ENCODE results near the gene CLDN9. TPM values are rescaled to one million over a fixed set of nuclear protein-coding genes. Genes with fewer than 3 reads are reported as not detected.

CLDN9 gene
- total and polyA plus RNA-seq, 9 of the 15 experiments (the other 6 are each of a cell fraction or from before 2014, with no cell fraction given) = 0.12 to 0.44 (median 0.22) TPM; not detected in 4

- no peak for TF ChIP-seq NUFIP1 (IDR thresholded peaks at IDR 0.05; ENCODE audit: partially characterized antibody)
- no peak for TF ChIP-seq RBM17 (IDR thresholded peaks at IDR 0.05; ENCODE audit: borderline replicate concordance, low read depth, low read length)
- peak; percentile 85; the same call in 1 of the 2 replicates for TF ChIP-seq TFAP4 (CRISPR knock-in tag; IDR thresholded peaks at IDR 0.05; ENCODE audit: borderline replicate concordance)
- TF ChIP-seq ERF (CRISPR knock-in tag; IDR thresholded peaks at IDR 0.05) = no peak
- TF ChIP-seq CTCFL (IDR thresholded peaks at IDR 0.05; ENCODE audit: borderline replicate concordance, insufficient read depth, low read depth, low read length, poor library complexity, severe bottlenecking) = peak; percentile 94
- no peak for TF ChIP-seq ZNF324 (CRISPR knock-in tag; IDR thresholded peaks at IDR 0.05)
- 0 out of 2 replicates have a peak, but pooled peaks have one; percentile 39 for TF ChIP-seq ETS1 (conservative IDR thresholded peaks at IDR 0.05; ENCODE audit: control insufficient read depth, low read depth, low read length)
- TF ChIP-seq TAL1 (IDR thresholded peaks at IDR 0.05) = no peak
- TF ChIP-seq JUND (IDR thresholded peaks at IDR 0.05; ENCODE audit: borderline replicate concordance, low read depth, low read length) = peak; percentile 64
- TF ChIP-seq JUND (tag; IDR thresholded peaks at IDR 0.05; ENCODE audit: borderline replicate concordance, low read depth, low read length) = no peak; the same call in 2 of the 3 replicates
- no peak for TF ChIP-seq PHF20 (IDR thresholded peaks at IDR 0.05; ENCODE audit: partially characterized antibody)
- peak; percentile 92 for TF ChIP-seq SP1 (CRISPR knock-in tag; IDR thresholded peaks at IDR 0.05)
- TF ChIP-seq E2F6 (IDR thresholded peaks at IDR 0.05; ENCODE audit: borderline replicate concordance in 1 of 2, extremely low read depth in 1 of 2, insufficient read depth in 1 of 2, insufficient read length in 1 of 2, low read depth in 1 of 2, low read length in 1 of 2, poor library complexity in 1 of 2, severe bottlenecking in 1 of 2) = peak in 1 of 2 experiments; percentile 56
- TF ChIP-seq ZBTB7A (IDR thresholded peaks at IDR 0.05; ENCODE audit: borderline replicate concordance, control insufficient read depth, low read depth, low read length) = peak; percentile 43; the same call in 1 of the 2 replicates
- no peak for TF ChIP-seq ESRRB (CRISPR knock-in tag; IDR thresholded peaks at IDR 0.05; ENCODE audit: borderline replicate concordance)
- peak; percentile 29 for TF ChIP-seq TBP (optimal IDR thresholded peaks at IDR 0.05; ENCODE audit: low read depth, low read length)
- TF ChIP-seq ZKSCAN3 (CRISPR knock-in tag; IDR thresholded peaks at IDR 0.05) = no peak
- no peak for TF ChIP-seq EHMT2 (IDR thresholded peaks at IDR 0.05)
Measured at GRCh38 chr16:3027983-3028715, 15.4 kb downstream of the CLDN9 start (continued).
